Measurements from ENCODE around the gene AKAP6.

AKAP6 gene

DNA sequence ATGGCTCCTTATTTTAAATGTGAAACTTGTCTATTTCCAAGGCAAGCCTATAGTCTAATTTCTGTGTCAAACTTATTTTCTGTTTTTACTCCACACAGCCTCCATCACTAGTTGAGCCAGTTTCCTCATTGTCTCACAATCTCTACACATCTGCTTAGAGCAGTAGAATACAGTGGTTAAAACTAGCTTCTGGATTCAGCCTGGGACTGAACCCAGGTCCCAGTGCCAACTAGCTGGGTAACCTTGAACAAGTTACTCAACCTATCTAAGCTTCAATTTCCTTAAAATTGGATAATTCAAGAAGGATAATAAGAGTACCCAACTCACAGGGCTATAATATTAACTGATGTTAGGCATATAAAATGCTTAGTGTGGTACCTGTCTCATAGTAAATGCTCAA, 304.8 kb downstream of the AKAP6 start:
- DNase-seq = no peak

DNA sequence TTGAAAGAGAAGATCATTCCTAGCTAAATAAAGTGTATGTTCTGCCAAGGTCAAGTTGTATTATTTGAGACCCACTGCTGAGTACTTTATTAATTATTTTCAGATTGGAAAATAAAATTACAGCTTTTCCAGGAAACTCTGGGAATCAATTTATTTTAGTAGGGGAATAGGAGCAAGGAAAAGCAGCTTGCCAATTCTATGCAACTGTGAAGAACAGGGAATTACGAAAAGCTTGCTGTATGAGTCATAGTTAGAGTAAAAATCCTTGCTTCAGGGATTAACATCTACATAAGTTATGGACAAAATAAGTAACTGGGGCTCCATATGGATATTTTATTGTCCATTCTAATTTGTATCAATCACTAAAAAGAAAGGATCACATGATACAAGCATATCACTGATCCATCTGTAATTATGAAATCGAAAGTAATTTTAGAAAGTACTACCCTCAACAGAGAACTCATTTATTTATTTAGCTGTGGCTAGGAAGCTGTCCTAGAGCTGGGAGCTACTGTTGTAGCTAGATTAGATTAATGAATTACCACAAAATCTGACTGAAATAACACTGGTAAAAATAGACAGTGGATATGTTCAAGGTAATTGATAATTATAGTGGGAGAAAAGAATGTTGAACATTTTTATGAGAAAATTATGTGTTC, 306.1 kb downstream of the AKAP6 start:
- no peak for DNase-seq

DNA sequence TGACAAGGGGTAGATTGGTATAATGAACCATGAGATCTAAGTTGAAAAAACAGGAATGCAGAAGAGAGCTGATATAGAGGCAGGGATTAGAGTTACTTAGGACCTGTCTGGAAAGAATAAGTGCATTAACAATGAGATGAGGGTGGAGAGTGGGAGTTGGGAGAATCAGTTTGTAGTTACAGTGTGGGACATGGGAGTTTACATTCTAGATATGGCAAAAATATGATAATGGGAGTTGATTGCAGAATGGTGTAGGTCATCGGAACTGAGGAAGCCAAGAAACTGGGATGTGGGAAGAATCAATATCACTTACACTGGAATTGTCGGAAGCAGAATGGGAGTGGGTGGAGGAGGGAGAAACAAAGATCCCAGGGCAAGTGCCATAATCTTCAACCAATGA, 308.5 kb downstream of the AKAP6 start:
- no peak for DNase-seq

GRCh38 chr14:32639208-32639607, 310.1 kb downstream of the AKAP6 start:
- no peak for DNase-seq

- no peak for DNase-seq
These were observed 316.5 kb downstream of the AKAP6 start for GRCh38 chr14:32645551-32645950.

GRCh38 chr14:32648434-32648833, 319.3 kb downstream of the AKAP6 start:
- no peak for DNase-seq

GRCh38 chr14:32650030-32650429, 320.9 kb downstream of the AKAP6 start:
- DNase-seq = no peak

- DNase-seq = no peak
These were observed 321.6 kb downstream of the AKAP6 start for GRCh38 chr14:32650665-32651064.

DNA sequence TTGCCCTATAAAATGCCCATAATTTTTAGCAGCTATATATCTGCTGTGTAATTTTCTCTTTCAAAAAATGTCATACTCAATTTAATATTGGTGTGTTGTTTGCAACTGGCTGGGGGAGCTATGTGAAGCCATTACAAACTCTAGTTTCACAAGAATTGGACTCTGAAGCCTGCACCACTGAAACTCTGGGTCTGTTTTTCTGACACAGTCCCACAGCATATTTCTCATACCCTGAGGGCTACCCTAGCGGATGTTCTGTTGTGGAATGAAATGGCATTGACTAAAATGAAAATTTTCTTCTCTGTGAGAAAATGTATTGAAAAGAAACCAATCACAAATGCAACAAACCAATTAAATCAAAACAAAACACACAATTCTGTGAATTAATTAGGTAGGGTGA, 325.0 kb downstream of the AKAP6 start:
- no peak for DNase-seq

DNA sequence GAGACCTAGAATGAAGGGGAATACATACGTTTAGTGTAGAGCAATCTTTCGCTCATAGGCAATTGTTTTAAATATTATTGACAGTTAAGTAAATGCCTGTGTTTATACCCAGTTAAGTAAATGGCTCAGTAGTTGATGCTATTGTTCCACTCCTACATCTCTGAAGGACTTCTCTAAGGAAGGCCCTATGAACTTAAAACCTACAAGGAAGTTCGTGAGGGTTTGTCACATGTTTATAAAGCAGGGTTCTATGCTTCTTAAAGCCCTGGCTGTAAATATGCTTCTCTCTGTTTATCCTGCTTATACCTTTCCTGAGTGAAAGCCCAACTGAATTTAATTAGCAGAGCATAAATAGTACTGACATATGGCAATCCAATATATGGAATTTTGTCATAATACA, 327.5 kb downstream of the AKAP6 start:
- no peak for DNase-seq

DNA sequence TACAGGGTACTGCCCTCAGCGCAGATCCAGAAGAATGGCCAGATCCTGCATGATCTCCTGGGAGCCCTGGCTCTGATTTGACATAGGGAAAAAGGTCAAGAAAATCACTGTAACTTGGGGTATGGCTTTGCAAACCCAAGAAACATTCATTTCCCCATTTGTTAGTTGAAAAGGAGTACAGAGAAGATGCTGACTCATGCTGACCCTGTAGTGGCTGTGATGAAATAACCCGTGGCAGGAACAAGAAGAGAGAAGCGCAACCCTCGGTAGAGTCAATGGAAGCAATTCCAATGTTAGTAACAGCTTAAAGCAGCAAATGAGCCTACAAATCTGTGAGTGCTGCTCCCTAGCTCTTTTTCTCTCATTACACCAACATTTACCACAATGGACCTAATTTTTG, 328.0 kb downstream of the AKAP6 start:
- DNase-seq = no peak

DNA sequence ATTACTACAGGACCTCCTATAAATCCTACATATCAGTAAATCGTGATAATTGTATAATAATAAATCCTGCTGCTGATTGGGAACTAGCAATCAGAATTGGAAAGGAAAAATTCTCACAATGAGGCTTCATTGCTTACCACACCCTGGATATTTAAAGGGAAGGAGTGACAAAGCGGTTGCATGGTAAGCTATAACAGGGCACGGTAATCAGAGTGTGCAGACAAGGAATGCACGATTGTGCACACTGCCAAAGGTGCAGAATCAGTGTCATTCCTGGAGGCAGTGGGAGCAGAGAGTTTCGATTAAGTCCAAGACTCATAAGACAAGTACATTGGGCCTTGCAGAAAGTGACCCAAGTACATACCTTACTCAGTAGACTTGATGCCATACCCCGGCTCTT, 332.1 kb downstream of the AKAP6 start:
- no peak for DNase-seq

DNA sequence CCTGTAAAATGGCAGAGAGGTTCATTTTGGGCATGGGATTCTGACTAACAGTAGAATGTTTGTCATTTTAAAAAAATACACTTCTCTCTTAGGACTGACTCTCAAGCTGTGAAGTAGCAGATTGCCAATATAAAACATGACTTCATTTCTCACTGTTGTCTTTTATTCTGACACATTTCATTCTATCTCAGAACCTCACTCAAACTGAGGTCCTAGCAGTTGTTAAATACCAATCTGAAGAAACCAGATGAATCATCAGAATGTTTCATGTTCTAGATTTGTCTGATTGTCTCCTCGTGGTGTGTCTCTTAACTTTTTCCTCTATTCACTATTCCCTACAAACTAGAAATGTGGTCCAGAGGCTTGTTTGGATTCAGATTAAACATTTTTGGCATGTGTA, 333.1 kb downstream of the AKAP6 start:
- no peak for DNase-seq

DNA sequence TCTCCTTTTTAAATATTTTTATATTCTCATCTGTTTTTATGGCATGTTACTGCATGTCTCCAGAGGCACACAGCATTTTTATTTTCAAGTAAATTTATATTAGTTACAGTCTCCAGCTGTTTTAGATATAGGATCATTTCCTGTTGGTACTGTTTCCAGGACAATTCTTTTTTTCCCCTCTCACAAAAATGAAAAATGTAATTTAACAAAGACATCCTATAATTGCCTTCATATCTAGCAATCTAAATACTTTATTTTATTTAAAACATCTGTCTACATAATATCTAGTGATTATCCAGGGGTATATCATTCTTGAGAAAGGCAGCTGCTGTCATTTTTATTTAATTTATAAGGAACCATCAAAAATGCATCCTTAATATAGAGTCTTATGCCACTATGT, 337.2 kb downstream of the AKAP6 start:
- no peak for DNase-seq

DNA sequence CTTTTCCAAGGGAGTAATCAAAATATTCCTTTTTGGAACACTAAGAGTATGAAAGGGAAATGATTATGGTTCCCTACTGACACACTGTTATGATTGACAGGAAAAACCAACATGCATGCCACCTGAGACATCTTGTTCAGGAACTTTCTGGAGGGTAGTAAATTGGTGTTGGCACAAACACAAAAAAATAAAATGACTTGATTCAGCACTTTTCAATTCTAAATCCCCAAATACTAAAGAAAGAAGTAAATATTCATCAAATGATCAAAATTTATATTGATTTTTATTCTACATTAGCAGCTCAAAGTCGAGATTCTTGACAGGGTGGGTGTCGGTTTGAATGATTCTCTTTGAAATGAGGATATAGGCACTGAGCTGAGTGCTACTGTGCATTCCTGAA, 338.2 kb downstream of the AKAP6 start:
- no peak for DNase-seq

DNA sequence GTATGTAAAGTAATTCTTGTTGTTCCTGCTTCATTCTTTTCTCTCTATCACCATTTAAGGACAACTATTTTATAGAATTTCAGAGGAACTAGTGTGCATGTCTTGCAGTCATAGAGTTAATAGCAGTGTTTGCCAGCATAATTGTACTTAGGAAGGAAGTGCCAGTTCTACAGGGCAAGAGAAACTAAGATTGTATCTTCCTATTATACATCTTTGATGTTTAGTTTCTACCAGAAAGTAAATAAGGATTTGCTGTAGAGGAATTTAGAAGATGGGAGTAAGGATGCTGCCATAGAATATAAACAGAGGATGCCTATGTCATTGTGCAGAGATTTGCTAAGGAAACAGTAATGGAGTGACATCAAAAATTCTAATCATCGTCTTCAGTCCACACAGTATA, 338.7 kb downstream of the AKAP6 start:
- no peak for DNase-seq

GRCh38 chr14:32669391-32669790, 340.3 kb downstream of the AKAP6 start:
- DNase-seq = no peak

- no peak for DNase-seq
These were observed 346.3 kb downstream of the AKAP6 start for GRCh38 chr14:32675433-32675832.

DNA sequence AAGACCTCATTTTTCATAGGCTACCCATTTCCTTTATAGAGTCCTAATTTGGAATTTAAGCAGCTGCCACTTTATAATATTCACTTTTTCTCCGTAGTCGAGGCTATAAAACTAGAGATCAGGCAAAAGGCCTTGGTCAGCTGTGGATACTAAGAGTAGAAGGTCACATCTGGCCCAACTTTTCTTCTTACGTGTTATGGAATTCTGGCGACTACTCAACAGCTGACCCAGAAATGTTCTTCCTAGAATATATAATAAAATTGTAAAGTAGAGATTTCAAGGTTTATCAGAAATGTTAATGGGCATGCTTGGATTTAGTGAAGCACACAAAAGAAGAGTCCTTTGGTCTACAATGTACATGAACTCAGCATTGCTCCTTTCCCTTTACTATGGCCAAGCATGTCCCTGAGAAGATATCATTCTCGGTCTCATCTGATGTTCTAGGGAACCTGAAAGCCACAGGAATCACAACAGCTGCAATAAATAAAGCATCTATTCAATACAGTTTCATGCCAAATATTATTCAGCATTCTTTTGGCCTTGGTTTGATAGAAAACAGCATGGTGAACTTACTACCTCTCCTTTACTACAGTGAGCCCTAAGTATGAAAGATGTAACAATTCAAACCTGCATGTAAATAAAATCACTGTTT, 348.2 kb downstream of the AKAP6 start:
- DNase-seq = no peak

DNA sequence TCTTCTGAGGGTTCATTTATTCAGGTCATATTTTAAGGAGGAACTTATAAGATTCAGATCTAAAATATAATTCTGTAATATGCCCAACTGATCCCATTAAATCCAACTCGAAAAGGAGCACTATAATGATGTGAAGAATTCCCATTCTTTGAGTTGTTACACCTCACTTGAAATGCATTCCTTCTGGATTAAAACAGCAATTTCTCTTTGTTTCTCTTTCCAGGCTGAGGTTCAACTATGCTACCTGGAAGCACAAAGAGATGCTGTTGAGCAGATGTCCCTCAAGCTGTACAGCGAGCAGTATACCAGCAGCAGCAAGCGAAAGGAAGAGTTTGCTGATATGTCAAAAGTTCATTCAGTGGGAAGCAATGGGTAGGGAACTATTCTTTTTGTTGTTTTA, 349.0 kb downstream of the AKAP6 start:
- no peak for DNase-seq

GRCh38 chr14:32679927-32680612, 351.0 kb downstream of the AKAP6 start:
- peak; percentile 63 for DNase-seq

- no peak for DNase-seq
These were observed 352.5 kb downstream of the AKAP6 start for GRCh38 chr14:32681598-32681997.

- DNase-seq = no peak
These were observed 353.1 kb downstream of the AKAP6 start for GRCh38 chr14:32682214-32682613.

- DNase-seq = no peak
These were observed 354.6 kb downstream of the AKAP6 start for GRCh38 chr14:32683679-32684078.

DNA sequence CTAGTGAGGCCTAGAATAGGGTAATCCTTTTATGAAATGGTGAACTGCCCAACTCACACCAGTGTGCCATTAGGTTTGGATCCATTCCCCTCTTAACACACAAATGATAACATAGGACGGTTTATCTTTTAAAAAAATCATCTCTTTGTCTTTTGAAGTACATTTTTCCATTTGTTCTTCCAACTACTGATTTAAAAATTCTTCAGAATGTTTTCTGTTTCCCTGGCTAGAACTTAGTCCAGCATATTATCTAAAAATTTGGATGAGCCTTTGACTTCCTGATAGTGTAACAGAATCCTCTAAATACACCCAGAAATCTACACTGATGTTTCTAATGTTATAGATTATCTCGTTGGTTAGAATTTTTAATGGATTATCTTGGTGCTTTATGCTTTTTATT, 359.8 kb downstream of the AKAP6 start:
- no peak for DNase-seq
